Omental fat pad (tissue), 4 donors: Measurements from ENCODE around the gene GPR179. TPM values are rescaled to one million over a fixed set of nuclear protein-coding genes. Genes with fewer than 3 reads are reported as not detected.

Source experiments
- ATAC-seq: fragments of 150-250 bp; one replicate; pipeline ENCODE4 v1.9.1; 2016; ENCODE audit warnings: mild to moderate bottlenecking, moderate library complexity; ENCODE audit not compliant: low FRiP score
- DNase-seq: peaks from one replicate; pipeline ENCODE4 v3.0.0-alpha.2; 2019; ENCODE audit warnings: low spot score
- total RNA-seq, 4 donors: library from RNA; depleted of rRNA; stranded (reverse); fragments of >200 nt; gene quantifications; one replicate each; pipeline ENCODE4 v1.1.0, GENCODE V29; 2016
- TF ChIP-seq, protein P1 (sequence below), 3 donors: fragments of 450-650 bp; IDR thresholded peaks; one replicate each; pipeline ENCODE4 v1.5.1; 2016 to 2017; ENCODE audit warnings: antibody characterized with exemption in 3 of 3, mild to moderate bottlenecking in 3 of 3, moderate library complexity in 2 of 3

The GPR179 gene
- total RNA-seq, 4 donors from 2014 or later, result not detected

DNA sequence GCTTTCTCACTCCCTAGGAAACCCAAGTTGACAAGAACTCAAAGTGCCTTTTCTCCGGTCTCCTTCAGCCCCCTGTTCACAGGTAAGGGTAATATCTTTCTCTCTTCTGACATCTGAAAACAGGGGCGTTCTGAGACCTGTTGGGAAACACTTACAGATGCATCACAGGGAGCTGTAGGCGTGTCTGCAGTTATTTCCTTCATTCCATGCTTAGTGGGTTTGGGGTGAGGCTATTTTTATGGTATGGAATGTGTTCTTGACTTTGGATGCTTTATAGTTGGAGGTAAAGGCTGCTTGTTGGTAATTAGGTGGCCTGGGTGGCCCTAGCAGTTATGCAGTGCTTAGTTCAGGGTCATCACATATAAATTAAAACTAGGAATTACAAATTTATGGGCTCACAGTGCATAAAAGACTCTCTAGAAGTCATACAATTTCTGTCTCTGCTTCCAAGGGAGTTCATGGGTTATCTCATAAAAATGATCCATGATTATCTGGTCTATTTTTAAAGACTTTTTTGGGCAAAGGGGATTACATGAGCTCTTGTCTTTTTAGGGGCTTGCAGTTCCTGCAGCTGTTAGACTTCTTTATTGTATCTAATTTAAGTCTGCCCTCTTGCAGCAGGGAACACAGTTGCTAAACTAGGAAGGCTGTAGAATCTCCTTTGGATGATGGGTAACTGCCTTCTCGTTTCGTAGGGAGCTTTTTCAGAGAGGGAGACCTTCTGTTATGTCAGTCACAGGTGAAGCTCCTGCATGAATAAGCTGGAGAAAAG is 18.1 kb upstream of the GPR179 start:
- TF ChIP-seq, protein P1, sequence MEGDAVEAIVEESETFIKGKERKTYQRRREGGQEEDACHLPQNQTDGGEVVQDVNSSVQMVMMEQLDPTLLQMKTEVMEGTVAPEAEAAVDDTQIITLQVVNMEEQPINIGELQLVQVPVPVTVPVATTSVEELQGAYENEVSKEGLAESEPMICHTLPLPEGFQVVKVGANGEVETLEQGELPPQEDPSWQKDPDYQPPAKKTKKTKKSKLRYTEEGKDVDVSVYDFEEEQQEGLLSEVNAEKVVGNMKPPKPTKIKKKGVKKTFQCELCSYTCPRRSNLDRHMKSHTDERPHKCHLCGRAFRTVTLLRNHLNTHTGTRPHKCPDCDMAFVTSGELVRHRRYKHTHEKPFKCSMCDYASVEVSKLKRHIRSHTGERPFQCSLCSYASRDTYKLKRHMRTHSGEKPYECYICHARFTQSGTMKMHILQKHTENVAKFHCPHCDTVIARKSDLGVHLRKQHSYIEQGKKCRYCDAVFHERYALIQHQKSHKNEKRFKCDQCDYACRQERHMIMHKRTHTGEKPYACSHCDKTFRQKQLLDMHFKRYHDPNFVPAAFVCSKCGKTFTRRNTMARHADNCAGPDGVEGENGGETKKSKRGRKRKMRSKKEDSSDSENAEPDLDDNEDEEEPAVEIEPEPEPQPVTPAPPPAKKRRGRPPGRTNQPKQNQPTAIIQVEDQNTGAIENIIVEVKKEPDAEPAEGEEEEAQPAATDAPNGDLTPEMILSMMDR (IDR thresholded peaks at IDR 0.05), result no peak
- ATAC-seq (no peak), DNase-seq (no peak)

DNA sequence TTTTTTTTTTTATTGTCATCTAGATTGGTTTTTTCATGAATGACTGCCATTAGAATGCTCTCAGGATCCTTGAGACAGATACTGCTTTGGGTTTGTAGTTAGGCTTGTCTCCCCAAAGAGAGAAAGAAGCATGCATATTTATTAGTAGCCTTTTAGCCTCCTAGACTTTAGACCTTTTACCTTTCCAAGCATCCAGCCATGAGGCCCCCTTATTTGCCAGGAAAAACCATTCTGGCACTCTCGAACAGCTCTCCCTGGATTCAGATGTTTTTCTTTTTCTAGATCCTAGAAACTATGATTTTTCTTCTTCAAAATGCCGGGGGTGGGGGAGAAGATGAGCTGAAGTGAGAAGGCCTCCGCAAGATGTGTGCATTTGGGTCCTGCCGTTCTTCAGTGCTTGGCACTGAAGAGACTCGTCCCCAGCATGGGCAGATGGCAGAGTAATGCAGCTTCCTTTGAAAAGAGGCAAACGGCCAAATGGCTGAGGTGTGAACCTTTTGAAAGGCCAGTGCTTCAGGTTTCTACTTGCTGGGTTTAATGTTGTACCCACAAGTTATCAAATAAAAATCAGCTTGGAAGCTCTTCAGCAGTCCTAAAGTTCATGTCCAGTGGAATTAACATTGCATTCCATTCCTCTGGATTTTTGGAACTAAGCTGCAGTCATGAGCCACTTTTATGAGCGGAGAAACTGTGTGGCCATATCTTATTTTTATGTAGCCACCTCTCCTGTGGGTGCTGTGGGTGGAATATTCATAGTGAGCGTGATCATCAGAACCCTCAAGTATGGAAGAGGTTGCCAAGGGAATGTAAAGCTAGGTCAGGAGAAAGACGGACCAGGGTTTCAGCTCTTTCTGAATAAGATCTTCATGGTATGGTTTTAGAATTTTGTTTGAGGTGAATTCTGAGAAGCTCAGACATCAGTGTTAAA is 15.1 kb upstream of the GPR179 start:
- DNase-seq, result no peak
- ATAC-seq, result no peak
- TF ChIP-seq, protein P1 (IDR thresholded peaks at IDR 0.05), result no peak

DNA sequence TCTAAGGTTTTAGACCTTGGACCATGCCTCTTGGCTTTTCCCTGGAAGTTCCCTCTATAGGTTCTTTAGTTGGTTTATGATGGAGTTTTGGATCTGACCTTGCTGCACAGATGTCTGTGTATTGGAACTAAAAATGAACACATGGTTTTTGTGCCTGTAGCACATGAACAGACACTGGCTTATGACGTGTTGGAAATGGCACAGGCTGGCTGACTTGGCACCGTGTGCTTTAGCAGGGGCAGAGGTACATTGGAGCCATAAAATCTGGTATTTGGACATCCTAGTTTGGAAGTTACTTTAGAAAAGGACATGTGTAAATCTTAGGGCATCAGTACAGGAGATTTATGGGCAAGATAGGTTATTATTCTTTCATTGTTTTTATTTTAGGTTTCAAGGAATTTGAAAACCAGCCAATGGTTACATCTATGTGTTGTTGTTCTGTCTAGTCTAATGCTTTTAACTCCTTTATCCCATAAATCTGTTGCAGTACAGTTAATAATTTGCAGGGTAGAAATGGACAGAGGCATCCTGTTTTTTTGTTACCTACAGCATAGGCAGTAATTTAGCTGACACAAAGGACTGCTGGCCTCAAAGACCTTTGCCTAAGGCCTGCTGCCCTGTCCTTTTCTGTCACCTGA is 13.8 kb upstream of the GPR179 start:
- TF ChIP-seq, protein P1 (IDR thresholded peaks at IDR 0.05), result no peak
- no peak for DNase-seq
- ATAC-seq, result no peak

DNA sequence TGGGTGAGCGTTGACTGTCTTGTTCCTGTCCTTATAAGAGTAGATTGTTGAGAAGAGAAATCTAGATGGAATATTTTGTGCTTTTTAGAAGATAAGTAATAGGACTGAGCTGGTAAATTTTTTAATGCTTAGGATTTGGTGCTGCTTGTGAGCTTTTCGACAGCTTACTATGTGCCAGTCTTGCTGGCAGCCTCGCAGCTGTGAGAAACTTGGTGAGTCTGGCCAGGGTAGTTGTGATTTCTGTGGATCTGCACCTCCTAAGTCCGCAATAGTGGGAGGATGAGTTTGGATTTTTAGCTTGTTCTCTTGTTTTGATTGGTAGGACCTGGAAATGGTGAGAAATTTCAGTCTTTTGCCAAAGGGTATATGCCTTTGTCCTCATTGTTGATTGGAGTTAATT is 11.5 kb upstream of the GPR179 start:
- TF ChIP-seq, protein P1 (IDR thresholded peaks at IDR 0.05), result no peak
- DNase-seq (no peak), ATAC-seq (no peak)

DNA sequence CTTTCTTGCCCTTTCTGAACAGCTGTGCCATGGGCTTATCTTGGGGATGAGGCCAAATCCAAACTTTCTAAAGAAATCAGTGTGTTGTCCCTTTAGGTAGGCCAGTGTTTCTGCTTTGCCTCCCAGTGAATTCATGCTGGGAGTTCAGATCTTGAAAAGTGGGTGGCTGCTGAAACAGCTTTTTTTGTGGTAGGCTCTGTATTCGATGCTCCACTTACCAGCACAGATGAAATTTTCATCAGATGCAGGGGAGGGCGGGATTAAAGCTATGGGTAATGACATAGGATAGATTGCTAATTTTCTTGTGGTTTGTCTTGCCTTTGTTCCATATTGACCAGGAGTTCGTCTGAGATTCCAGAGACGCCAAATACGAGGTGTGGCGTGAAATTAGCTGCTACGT is 10.7 kb upstream of the GPR179 start:
- DNase-seq (no peak), ATAC-seq (no peak)
- TF ChIP-seq, protein P1 (IDR thresholded peaks at IDR 0.05), result no peak

DNA sequence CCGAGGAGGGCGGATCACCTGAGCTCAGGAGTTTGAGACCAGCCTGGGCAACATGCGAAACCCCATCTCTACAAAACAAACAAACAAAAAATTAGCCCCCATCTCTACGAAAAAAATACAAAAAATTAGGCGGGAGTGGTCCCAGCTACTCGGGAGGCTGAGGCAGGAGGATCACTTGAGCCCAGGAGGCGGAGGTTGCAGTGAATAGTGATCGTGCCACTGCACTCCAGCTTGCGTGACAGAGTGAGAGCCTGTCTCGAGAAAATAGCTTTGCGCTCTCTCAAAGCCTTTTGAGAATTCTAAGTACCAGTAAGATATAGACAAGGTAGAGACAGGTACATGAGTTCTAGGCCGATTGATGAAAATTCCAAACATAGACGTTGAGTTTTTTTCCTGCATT is 9.9 kb upstream of the GPR179 start:
- DNase-seq (no peak), ATAC-seq (no peak)
- TF ChIP-seq, protein P1 (IDR thresholded peaks at IDR 0.05), result no peak
